ENCODE results near the gene PSMD11.

The PSMD11 gene

DNA sequence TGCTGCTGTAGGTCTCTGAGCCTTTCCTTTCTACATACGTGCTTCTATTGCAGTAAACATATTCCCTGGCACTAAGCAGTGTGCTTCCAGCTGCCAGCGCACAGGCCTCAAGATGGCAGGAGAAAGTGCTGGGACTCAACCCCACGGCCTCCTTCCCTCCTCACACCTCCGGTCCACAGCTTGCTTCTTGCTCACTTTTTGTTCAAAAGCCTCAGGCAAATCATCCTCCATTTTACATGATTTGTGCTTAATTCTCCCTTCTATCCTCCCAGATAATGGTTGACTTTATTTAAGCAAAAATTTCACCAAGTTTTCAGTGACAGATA lies 47.9 kb downstream of the PSMD11 start:
- DNase-seq: no peak

DNA sequence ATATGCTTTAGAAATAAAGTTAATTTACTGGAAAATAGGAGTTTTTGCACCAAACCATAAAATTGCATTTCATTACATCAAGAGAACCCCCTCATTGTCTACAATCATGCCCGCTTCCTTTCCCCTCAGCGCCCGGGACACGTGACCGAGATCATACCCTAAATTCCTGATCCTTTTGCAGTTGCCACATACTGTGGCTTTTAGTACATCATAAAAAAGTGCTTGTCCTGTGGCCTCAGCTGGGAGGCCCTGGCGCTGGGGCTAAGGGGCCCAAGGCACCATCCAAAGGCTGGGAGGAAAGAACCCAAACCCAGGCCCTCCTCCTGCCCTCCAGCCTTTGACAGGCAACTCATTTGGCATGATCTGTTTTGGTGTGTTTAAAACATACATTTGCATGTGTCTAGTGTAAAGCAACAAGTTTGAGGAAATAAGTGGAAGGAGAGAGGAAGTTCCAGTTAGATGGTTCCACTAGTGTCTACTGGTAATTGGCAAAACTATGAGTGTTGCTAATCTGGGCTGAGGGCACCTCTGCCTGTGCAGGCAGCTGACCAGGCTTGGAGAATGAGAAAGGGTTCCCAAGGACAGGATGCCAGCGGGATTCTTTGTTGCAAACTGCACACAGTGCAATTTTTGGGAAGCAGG lies 48.5 kb downstream of the PSMD11 start:
- no peak for DNase-seq

DNA sequence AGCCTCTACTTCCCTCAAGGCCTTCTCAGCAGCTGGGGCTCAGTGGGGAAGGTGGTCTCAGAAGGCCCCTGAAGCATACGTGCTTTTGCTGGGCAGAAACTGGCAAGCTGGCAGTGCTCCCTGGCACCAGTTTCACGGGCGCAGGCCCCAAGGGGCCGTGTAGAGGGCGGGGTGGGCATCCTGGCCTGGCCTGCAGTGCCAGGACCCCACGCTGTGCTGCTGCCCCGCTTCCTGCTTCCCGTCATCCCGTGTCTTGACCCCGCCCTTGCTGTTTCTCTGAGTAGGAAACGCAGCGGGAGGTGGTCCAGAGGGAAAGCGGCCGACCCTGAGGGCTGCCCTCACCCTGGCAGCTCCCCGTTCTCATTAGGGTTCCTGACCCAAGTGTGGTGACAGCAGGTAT lies 49.3 kb downstream of the PSMD11 start:
- no peak for DNase-seq

DNA sequence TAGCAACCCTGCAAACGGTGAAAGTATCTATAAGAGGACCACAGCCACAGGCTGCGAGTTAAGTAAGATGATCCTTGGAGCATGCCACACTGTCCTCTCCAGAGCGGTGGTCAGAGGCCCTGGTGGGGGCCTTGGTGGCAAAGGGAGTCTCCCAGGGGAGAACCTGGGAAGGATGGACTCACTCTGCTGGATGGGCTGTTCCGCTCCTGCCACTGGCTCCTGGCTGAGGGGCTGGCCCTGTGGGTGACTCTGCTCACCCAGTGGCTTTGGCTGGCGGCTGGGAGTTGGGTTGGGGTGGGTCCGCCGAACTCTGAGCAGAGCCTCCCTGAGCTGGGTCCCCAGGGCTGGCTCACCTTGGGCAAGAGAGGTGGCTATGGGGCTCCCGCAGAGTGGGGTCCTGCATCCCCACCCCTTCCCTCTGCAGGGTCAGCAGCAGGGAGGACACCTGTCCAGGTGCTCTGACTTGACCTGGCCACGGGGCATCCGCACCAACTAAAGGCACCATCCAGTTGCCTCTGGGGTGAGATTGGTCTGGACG lies 49.7 kb downstream of the PSMD11 start:
- no peak for DNase-seq

DNA sequence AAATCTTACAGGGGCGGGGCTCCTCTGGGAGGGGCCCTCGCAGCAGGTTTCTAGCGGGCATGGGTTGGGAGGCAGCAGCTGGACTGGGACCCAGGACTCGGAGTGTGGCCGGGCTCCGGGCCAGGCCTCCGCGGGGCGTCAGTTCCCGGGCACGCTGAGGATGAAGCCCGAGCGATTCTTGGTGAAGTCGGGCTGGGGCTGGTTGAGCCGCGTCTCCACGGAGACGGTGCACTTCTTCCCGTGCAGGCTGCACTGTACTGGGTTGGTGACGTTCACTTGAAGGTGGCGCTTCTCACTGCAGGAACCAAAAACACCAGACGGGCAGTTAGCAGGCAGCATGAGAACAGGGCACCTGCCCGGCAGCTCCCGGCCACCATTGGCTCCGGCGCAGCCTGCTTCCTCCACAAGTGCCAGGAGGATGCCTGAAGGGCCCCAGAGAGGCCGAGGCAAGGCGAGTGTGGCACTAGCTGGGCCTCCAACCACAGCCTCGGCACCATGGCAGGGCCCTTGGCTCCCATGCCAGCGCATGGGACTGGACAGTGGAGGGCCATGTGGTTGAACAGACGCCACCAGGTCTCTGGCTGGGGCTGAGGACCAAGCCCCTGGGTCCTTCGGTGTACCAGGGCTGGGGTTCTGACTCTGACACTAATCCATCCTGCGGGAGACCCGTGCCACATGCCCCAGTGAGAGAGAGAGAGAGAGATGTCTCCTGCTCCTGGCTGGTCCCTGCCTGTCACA lies 50.5 kb downstream of the PSMD11 start:
- DNase-seq: no peak

DNA sequence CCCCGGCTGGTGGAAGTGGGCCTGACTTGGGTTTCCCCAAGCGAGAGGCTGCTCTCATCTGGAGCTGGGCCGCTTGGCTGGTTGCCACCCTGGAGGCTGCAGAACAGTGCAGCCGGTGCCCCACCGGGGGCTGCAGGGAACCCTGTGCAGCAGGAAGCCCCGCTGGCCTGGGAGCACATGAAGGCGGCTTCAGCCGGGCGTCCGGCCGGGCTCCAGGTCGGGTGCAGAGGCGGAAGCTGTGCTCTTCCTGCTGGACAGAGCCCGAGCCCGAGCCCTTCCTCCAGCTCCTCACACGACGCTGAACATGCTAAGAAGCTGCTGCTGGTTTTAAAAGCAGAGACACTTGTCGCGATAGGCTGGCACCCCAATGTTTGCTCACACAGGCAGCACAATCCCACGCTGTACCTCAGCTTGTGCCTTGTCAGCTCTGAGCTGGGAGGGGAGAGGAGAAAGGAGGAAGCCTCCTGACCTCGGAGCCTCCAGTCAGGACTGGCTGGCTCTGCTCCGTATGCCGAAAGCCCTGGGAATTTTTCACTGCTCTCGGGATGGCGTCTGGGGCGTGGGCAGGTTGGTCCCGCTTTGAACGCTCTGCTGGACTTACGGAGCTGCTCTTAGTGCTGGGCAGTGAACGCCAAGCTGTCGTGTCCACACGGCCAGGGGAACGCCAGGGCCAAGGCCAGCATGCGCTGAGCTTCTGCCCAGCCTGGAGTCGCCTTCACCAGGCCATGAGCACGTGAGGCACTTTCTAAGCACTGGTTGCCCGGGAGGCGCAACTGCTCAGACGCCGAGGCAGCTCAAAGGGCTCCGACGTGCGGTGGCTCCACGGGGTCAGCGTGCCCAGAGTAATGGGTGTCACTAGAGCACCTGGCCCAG lies 51.3 kb downstream of the PSMD11 start:
- no peak for DNase-seq

DNA sequence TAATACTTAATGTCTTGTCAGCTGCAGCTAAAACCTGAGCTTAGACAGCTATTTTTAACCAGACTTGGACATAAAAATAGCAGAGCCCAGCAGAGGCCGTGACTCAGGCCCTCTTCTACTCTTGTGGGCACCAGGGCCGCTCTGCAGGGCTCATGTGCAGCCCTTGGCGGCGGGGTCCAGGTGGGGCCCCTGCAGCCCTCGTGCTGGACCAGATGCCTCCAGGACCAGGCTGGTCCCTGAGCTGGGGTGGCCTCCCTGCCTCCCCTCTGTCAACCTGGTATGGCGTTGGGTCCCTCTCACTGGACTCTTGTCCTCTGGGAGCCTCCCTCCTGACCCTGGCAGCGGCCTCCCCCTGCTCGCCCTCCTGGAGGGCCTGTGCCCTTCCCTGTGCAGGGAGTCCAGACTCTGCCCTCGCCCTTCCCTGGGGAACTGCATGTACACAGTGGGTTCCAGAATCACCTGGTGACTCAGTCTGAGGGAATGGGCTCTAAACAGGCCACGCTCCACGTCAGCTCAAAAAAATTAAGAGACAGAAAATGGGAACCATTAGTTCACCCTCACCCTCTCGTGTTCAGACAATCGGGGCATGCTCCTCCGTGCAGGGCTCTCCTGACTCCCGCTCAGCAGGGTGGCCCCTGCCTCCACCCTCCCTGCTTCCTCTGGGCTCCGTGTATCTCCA lies 52.2 kb downstream of the PSMD11 start:
- DNase-seq: no peak

DNA sequence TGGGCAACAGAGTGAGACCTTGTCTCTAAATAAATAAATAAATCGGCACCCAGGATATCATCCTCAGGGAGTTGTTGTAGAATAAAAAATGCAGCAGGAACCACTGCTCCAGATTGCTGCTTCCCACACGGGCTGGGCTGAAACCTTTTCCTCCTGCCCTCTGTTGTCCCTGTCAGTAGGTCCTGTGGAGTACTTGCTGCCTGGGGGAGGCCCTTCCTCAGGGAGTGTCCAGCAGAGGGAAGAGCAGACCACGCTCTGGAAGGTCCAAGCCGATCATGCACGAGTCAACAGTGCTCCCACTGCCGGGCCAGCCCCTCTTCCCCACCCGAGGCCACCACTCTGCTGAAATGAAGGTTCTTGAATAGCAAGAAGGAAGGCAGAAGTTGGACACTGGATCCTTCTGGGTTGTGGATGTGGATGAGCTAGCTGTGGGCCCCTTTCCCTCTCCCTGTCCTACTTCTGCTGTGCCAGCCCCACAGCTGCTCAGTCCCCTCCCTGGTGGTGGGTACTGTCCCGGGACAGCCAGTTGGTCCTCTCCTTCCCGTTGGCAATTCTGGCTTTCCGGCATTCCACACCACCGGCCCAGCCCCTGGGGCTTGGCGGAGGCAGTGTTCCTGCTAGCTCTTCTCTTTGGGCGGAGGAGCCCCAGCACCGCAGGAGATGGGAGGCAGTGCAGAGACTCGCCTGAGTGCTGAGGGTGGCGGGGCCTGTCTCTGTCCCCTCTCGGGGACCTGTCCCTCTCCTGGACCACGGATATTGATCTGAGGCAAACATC lies 53.3 kb downstream of the PSMD11 start:
- DNase-seq: no peak

DNA sequence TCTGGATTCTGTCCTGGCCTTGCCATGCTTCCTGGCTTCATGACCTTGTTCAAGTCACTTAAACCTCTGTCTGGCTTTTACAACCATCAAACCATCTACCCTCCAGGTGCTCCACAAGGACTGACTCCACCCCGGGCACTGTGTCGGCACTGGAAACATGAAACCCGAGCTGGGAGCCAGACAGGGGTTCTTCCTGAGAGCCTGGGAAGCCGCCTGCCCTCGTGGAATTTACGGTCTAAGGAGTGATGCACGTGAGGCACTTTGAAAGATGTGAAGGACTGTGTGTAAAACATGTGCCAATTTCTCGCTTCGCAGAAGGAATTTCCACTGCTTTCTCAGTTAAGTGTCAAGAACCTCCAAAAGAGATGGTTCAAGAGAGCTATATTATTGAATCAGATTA lies 54.1 kb downstream of the PSMD11 start:
- no peak for DNase-seq

DNA sequence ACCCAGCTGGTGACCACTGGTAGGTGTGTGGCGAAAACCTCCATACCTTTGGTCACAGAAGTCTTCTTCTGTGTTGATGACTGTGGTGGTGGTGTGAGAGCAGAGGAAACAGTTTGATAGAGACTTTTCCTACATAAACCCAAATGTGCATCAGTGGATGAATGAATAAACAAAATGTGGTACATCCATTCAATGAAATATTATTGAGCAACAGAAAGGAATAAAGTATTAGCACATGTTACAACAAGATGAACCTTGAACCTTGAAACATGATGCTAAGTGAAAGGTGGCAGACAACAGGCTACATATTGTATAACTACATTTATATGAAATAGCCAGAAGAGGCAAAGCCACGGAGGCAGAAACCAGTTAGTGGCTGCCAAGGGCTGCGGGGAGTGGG lies 57.7 kb downstream of the PSMD11 start:
- no peak for DNase-seq

DNA sequence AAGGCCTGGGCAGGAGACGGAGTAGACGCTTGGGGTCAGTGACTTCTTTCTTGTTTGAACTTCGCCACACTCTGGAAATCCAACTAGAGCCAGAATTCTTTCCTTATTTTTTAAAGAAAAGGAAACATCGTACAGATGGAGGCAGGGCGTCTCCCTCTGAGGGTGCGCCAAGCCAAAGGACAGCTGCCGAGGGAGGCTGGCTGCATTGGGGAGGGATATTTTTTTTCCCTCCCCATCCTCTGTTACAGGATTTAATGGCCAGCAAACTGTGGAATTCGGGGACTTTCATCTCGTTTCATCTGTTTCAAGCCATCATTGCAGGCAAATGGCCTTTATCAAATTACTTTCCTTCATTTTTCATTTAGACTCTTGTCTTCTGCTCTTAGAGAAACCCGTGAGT lies 58.4 kb downstream of the PSMD11 start:
- no peak for DNase-seq

DNA sequence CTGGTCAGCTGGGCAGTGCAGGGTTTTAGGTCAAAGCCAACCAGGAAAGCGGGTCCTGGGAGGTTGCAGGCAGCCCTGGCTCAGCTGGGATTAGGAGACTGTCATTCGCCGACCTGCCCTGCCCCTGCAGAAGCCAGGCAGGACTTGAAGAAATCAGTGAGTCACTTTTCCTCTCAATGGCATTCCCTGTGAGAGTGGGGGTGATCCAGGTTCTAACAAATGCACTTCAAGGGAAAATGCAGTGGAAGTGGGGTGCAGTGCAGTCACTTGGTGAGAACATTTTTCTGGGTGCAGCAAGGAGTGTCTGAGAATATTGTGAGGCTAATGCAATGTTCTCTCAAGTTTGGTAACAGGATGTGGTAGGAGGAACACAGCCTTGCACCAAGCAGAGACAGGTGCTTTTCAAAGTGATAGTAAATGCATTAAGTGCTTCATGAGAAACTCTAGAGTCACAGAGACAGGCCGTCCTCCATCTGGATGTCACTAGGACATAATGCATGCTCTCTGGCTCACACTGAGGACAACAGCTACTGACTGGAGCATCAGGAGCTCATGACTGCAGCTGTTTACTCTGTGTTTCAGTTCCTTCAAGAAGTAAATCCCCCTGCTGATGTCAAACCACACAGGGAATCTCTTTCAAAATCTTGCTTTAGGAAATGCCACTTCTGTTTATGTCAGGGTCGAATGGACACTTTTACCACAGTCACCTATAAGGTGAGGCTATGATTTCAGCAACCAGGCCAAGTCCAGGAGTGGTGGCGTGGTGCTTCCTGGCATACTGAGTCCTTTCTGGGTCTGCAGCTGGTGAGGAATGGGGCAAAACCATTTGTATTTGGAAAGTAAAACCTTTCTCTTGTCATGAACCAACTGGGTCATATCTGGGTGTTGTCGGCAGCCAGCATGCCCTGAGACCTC lies 59.2 kb downstream of the PSMD11 start:
- no peak for DNase-seq

DNA sequence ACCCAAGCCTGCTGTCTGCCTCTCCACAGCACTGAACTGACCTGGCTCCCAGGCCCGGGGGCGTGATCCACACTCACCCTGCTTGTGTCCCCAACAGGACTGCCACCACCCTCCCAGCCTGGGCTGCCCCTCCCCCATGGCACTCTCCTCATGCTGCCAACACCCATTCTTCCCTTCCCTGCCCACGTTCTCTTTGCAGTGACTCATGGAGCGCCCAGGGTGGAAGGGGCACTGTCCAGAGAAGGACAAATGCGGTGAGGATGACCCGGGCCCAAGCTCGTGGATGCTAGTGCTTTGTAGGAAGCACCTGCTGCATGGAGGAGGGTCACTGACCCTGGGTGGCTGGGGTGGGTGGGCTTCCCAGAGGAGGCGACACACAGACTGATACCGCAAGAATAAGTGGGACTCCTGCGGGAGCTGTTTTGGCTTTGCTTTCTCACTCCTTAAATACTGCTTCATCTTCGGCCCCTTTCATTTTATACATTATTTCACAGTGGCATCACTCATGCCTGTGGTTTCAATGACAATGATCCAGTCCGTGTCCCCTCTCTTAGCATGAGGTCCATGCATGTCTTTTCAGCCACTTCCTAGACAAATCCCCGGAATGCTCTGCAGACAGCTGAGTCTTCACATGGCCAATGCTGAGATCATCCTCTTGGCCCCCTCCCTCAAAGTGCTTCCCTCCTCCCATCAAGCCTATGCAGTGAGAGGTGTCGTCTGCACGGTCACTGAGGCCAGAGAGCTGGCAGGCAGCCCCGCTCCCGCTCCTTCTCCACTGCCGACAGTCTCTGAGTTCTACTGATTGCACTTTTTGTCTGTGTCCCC lies 60.1 kb downstream of the PSMD11 start:
- DNase-seq: no peak

DNA sequence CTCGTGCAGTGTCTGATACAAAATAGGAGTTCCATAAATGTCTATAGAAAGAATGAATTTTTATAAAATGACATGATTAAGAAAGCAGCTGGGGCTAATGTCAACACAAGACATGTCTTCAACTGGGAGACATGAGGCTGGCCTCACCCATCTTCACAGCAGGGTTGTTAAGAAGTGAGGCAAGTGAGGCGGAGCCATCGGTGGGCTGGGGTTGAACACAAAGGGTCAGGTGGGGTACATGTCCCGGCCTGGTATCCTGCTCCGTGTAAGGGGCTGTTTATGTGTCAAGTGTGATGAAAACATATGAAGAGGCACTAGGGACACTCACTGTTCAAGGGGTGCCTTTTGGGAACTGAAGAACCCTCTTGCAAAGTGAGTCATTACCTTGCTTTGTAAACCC lies 64.6 kb downstream of the PSMD11 start:
- DNase-seq: no peak

DNA sequence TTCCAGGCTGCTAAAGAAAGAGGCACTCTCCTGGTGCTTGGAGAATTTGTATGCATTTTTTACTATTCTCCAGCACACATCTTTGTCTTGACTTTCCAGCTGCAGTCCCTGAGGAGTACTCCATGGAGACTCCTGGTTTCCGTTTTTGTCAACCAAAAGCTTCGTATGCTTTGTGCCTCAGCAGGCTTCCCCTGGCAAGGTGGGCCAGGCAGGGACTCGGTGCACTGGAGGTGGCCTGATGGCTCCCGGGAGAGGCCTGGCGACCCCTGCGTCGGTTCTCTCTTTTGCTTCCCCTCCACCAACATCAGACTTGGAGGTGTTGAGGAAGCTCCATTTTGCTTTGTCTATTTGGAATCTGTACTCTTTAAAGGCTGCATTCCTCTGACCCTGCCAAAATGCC lies 66.2 kb downstream of the PSMD11 start:
- no peak for DNase-seq

DNA sequence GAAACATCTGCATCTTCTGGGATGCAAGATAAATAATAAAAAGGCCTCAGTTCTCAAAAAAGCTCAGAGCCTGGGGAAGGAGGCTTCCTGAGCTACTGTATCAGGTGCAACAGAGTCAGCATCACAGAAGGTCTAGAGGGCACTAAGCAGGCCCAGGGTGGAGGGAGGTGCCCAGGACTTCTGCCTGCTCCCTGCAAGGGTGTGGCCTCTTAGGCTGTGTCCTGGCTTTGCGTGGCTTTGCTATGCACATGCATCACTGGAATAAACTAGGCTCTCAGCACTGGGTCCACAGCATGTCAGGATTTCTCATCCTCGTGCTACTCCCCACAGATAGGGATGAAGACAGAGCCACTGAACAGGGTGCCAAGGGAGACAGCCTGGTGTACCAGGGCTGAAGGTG lies 68.0 kb downstream of the PSMD11 start:
- no peak for DNase-seq

DNA sequence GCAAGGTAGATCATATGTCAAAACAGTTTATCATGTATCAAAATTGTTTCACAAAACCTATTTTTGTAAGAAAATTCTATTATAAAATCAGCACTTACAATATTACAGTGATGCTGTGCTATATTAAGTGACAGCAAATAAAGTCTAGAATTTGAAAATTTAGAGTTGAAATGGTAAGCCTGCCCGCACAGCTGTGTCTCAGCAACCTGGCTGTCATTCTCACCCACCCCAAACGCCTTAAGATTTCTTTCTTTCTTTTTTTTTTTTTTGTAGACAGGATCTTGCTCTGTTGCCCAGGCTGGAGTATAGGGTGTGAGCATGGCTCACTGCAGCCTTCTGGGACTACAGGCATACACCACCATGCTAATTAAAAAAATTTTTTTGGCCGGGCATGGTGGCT lies 69.3 kb downstream of the PSMD11 start:
- DNase-seq: no peak

DNA sequence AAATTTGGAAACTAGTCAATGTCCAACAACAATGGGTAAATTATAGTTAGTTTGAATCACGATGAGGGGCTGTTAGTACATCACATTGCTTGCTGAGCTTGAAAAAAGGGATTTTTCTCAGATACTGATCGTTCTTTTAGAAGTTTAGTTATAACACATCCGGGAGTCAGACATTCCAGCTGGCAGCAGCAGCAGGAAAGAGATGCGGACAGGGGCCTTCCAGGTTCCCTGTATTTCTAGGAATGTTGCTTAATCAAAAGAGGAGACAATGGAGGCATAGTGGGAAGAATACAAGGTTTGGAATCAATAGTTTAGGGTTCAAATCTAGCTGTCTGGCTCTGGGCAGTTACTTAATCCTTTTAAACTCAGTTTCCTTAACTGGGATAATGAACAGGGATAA lies 70.3 kb downstream of the PSMD11 start:
- DNase-seq: no peak

DNA sequence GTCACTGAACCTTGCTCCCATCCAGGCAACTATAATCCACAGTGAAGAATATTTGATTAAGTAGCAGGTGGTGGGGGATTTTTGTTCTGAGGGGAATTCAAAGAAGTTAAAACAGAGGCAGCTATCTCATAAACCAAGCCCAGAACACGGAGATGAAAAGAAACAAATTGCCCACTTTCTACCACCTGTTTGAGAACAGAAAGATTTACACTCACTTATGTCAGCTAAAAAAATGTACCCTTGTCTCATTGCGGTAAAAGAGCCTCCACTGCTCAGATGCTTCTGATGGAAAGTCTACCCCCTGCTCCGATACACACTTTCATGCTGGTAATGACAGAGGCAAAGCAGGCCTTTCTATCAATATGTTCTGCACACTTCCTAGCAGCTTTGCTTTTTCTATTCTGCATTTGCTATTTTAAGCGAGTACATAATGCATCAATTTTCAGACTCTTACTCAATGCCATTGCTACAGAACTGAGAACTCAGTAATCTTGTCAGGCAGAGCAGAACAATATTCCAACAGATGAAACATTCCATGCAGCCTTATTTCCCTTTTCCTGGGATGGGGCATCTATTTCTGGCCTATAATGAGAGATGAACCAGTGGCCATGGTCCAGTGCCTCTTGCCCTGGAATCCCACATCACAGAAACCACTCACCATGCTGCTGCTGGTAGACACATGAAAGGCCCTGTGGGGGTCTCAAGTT lies 71.5 kb downstream of the PSMD11 start:
- no peak for DNase-seq

DNA sequence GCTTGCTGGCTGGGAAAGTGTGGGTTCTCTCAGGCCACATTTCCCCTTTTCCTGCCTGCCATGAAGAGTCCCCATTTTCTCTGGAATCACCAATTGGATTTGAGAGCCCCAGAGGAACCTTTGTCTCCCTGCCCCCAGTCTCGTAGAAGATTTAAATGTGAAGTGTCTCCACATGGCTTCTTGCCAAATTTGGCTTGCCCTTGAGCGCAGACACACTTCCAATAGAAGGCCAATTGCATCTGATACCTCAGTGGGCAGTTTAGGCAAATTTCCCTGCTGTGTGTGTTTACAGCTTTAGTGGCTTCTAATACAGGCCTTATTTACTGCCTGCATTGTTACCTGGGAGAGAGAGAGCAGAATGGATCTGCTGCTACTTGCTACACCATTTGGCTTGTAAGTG lies 72.1 kb downstream of the PSMD11 start:
- no peak for DNase-seq

Measured in stimulated activated CD8-positive, alpha-beta memory T cell treated with anti-CD3 and anti-CD28 coated beads, Interleukin-4, amount 100 ng/mL, for 48 hours (primary cell).